Suprapubic skin (tissue), 4 donors: ENCODE results near the gene TMEM250. TPM values are rescaled to one million over a fixed set of nuclear protein-coding genes. Genes with fewer than 3 reads are reported as not detected.

ENCODE experiments used
- DNase-seq, 2 donors: peaks; one replicate each; pipeline ENCODE4 v3.0.0-alpha.2; 2019; ENCODE audit warnings: low spot score in 2 of 2
- H3K27ac ChIP-seq: fragments of 200-600 bp; sonication (generic); one replicate; pipeline ENCODE4 v1.5.1; 2019
- H3K27me3 ChIP-seq: fragments of 200-600 bp; sonication (generic); one replicate; pipeline ENCODE4 v1.5.1; 2019
- H3K36me3 ChIP-seq: fragments of 200-600 bp; sonication (generic); one replicate; pipeline ENCODE4 v1.5.1; 2019
- H3K4me1 ChIP-seq: fragments of 200-600 bp; sonication (generic); one replicate; pipeline ENCODE4 v1.5.1; 2019
- H3K4me3 ChIP-seq: fragments of 200-600 bp; sonication (generic); one replicate; pipeline ENCODE4 v1.5.1; 2019; ENCODE audit warnings: mild to moderate bottlenecking
- H3K9me3 ChIP-seq: fragments of 200-600 bp; sonication (generic); one replicate; pipeline ENCODE4 v1.5.1; 2019
- CTCF ChIP-seq, 2 donors: fragments of 200-600 bp in 1 of 2; fragments of 450-650 bp in 1 of 2; sonication (generic) in 1 of 2; IDR thresholded peaks; one replicate each; pipeline ENCODE4 v1.5.1; 2016 to 2019; ENCODE audit warnings: antibody characterized with exemption in 2 of 2, mild to moderate bottlenecking in 1 of 2, moderate library complexity in 1 of 2
- EP300 ChIP-seq: sonication (generic); formaldehyde crosslinking; IDR thresholded peaks from one replicate; pipeline ENCODE4 v1.6.1; 2017; ENCODE audit warnings: antibody characterized with exemption
- POLR2A ChIP-seq, 2 donors: fragments of 450-650 bp; IDR thresholded peaks; one replicate each; pipeline ENCODE4 v1.6.1; 2017; ENCODE audit warnings: antibody characterized with exemption in 2 of 2, mild to moderate bottlenecking in 2 of 2, moderate library complexity in 2 of 2
- POLR2AphosphoS5 ChIP-seq, 3 donors: sonication (generic); formaldehyde crosslinking; IDR thresholded peaks; one replicate each; pipeline ENCODE4 v1.6.1; 2017; ENCODE audit warnings: antibody characterized with exemption in 3 of 3
- WGBS: methylation state at CpG from one replicate; pipeline ENCODE4 v1.1.5; 2018; 5-methylcytosine and 5-hydroxymethylcytosine counted together
- total RNA-seq, 4 donors: library from RNA; depleted of rRNA; stranded (reverse); fragments of >200 nt; gene quantifications; one replicate each; pipeline ENCODE4 v1.1.0, GENCODE V29; 2016

Gene TMEM250
- total RNA-seq, 4 donors from 2014 or later = 37.0 to 66.9 (median 57.8) TPM

- no peak for DNase-seq
- WGBS = 86% methylated on average over 10 of the region's 11 CpGs
- Histone ChIP-seq H3K9me3 (no peaks in the 10 kb centered on the region), H3K4me3 (no peak overlapping the region), H3K4me1 (peaks cover 33% of the 10 kb centered on the region), H3K27me3 (peaks cover 6% of the 10 kb centered on the region), H3K27ac (no peak overlapping the region), H3K36me3 (no peaks in the 10 kb centered on the region)
- no peak for TF ChIP-seq POLR2AphosphoS5 (IDR thresholded peaks at IDR 0.05)
- no peak for TF ChIP-seq CTCF (IDR thresholded peaks at IDR 0.05)
- no peak for TF ChIP-seq EP300
- TF ChIP-seq POLR2A (IDR thresholded peaks at IDR 0.05) = no peak
These were observed 20.5 kb downstream of the TMEM250 start for GRCh38 chr9:136098210-136098609.

GRCh38 chr9:136096505-136097001 is 22.1 kb downstream of the TMEM250 start:
- DNase-seq = no peak
- H3K9me3 ChIP-seq = no peaks in the 10 kb centered on the region
- H3K36me3 ChIP-seq = no peaks in the 10 kb centered on the region
- TF ChIP-seq CTCF (IDR thresholded peaks at IDR 0.05) (no peak), POLR2A (IDR thresholded peaks at IDR 0.05) (no peak), EP300 (no peak), POLR2AphosphoS5 (IDR thresholded peaks at IDR 0.05) (no peak)
- WGBS = 83% methylated on average over 5 of the region's 5 CpGs
- H3K27ac ChIP-seq = no peak overlapping the region
- H3K27me3 ChIP-seq = peaks cover 3% of the 10 kb centered on the region
- peak overlapping the region; percentile 74 for H3K4me3 ChIP-seq
- H3K4me1 ChIP-seq = peaks cover 46% of the 10 kb centered on the region

GRCh38 chr9:136095070-136096058 is 23.3 kb downstream of the TMEM250 start, which contains the start of gene NACC2:
TSS of gene NACC2 (minus strand) at chr9:136095289. CDS start at chr9:136050521, 44,768 bp downstream.
- TF ChIP-seq POLR2AphosphoS5 (IDR thresholded peaks at IDR 0.05) = no peak
- no peak for TF ChIP-seq POLR2A (IDR thresholded peaks at IDR 0.05)
- no peak for TF ChIP-seq CTCF (IDR thresholded peaks at IDR 0.05)
- no peak for TF ChIP-seq EP300
- H3K9me3 ChIP-seq = no peaks in the 10 kb centered on the region
- peak within 1 kb of the TSS; percentile 79 for H3K27ac ChIP-seq
- H3K4me3 ChIP-seq = peak within 1 kb of the TSS; percentile 74
- WGBS = no CpG with 5 or more reads among the region's 143 CpGs
- no peak for DNase-seq
- H3K4me1 ChIP-seq = peaks cover 54% of the 10 kb centered on the region
- H3K36me3 ChIP-seq = no peaks in the 10 kb centered on the region
- H3K27me3 ChIP-seq = peaks cover 3% of the 10 kb centered on the region

- Histone ChIP-seq H3K4me1 (peaks cover 63% of the 10 kb centered on the region), H3K9me3 (no peaks in the 10 kb centered on the region), H3K4me3 (peak overlapping the region; percentile 74), H3K27me3 (peaks cover 2% of the 10 kb centered on the region), H3K36me3 (no peaks in the 10 kb centered on the region), H3K27ac (peak overlapping the region; percentile 79)
- WGBS = 3% methylated on average over 16 of the region's 74 CpGs
- TF ChIP-seq POLR2A (IDR thresholded peaks at IDR 0.05) (peak in 1 of 2 donors; percentile 24), POLR2AphosphoS5 (IDR thresholded peaks at IDR 0.05) (no peak)
- DNase-seq = peak in 1 of 2 donors; percentile 87
These were observed 24.4 kb downstream of the TMEM250 start for GRCh38 chr9:136093995-136094881.

- Histone ChIP-seq H3K27ac (peak overlapping the region; percentile 79), H3K4me3 (peak overlapping the region; percentile 74), H3K4me1 (peaks cover 65% of the 10 kb centered on the region), H3K36me3 (no peaks in the 10 kb centered on the region), H3K9me3 (no peaks in the 10 kb centered on the region), H3K27me3 (no peaks in the 10 kb centered on the region)
- WGBS = 38% methylated on average over 10 of the region's 16 CpGs
- no peak for DNase-seq
- no peak for TF ChIP-seq CTCF (IDR thresholded peaks at IDR 0.05)
- TF ChIP-seq EP300 = no peak
- TF ChIP-seq POLR2A (IDR thresholded peaks at IDR 0.05) = no peak
- TF ChIP-seq POLR2AphosphoS5 (IDR thresholded peaks at IDR 0.05) = no peak
These were observed 25.2 kb downstream of the TMEM250 start for GRCh38 chr9:136093346-136093986.
